ENCODE data around the gene SLC6A13. TPM values are rescaled to one million over a fixed set of nuclear protein-coding genes. Genes with fewer than 3 reads are reported as not detected.

Gene SLC6A13
- total and polyA plus RNA-seq, 2 of the 8 experiments (the other 6 are each of a cell fraction or from before 2014, with no cell fraction given) = 0.03 TPM; not detected in 1

GRCh38 chr12:226401-226800 lies 36.2 kb downstream of the SLC6A13 start:
- CTCF ChIA-PET (ENCODE audit: partially characterized antibody) = interaction anchor here (0.5 to 1.3 kb wide), 5 partner anchors 9 to 1349 kb away, joined by 3 to 4 read pairs (median 3); no protein-coding TSS in a partner anchor
- POLR2A ChIA-PET (ENCODE audit: partially characterized antibody) = interaction anchor here (0.8 to 0.9 kb wide), 2 partner anchors 14 to 17 kb away, joined by 3 read pairs; no protein-coding TSS in a partner anchor
- no peak overlapping the region for H2BK20ac ChIP-seq (ENCODE audit: low read length)
- H2AFZ ChIP-seq (ENCODE audit: low read length) = no peak overlapping the region
- H4K91ac ChIP-seq (replicated peaks; ENCODE audit: insufficient read length, low read length) = no peak overlapping the region
- DNase-seq (ENCODE audit: low read depth in 1 of 2, low spot score in 2 of 2) (no peak), FAIRE-seq (no peak)
- H3K4me2 ChIP-seq (ENCODE audit: insufficient read depth in 1 of 2, low read depth in 2 of 2, low read length in 2 of 2) = no peak overlapping the region
- no peaks in the 10 kb centered on the region for H4K20me1 ChIP-seq (replicated peaks in 1 of 2; ENCODE audit: control insufficient read depth in 1 of 2, insufficient read depth in 2 of 2, low read length in 2 of 2)
- H3K23me2 ChIP-seq (ENCODE audit: low read depth, low read length) = no peaks in the 10 kb centered on the region
- no peak overlapping the region for H3K4ac ChIP-seq (replicated peaks; ENCODE audit: insufficient read length, low read depth, low read length)
- no peak overlapping the region for H3K27ac ChIP-seq (ENCODE audit: low read depth, low read length)
- H3K79me1 ChIP-seq (ENCODE audit: low read depth, low read length) = no peaks in the 10 kb centered on the region
- H4K8ac ChIP-seq (ENCODE audit: extremely low read depth, insufficient read depth, low read length) = no peak overlapping the region; the same call in 1 of the 2 replicates
- no peak overlapping the region for H4K5ac ChIP-seq (ENCODE audit: insufficient read length, low read depth, low read length)
- H3K79me2 ChIP-seq (ENCODE audit: control insufficient read depth in 1 of 2, insufficient read depth in 2 of 2, low read length in 2 of 2) = no peaks in the 10 kb centered on the region
- no peak for TF ChIP-seq TCF12 (IDR thresholded peaks at IDR 0.05; ENCODE audit: low read depth, low read length)
- no peak for TF ChIP-seq ATF3 (IDR thresholded peaks at IDR 0.05; ENCODE audit: insufficient read depth, low read depth, low read length)
- TF ChIP-seq CTCF (IDR thresholded peaks at IDR 0.05; ENCODE audit: control extremely low read depth in 1 of 3, insufficient read depth in 1 of 3, low read depth in 1 of 3, low read length in 3 of 3) = peak in 2 of 3 experiments; percentile 33 to 51; a peak in 3 of 4 replicates
- TF ChIP-seq TAF1 (IDR thresholded peaks at IDR 0.05; ENCODE audit: low read depth, low read length) = no peak
- no peak for TF ChIP-seq MAX (IDR thresholded peaks at IDR 0.05)
- TF ChIP-seq RAD21 (IDR thresholded peaks at IDR 0.05 in 1 of 2, conservative IDR thresholded peaks at IDR 0.05 in 1 of 2; ENCODE audit: low read depth in 2 of 2, low read length in 2 of 2) = peak; percentile 40 to 59; a peak in 3 of 4 replicates
- TF ChIP-seq GABPA (IDR thresholded peaks at IDR 0.05; ENCODE audit: borderline replicate concordance, insufficient read depth, low read length) = 0 out of 2 replicates have a peak, but pooled peaks have one; percentile 18
- 83% methylated on average over 9 of the region's 14 CpGs; no CpG with 5 or more reads in 1 of the 2 experiments for WGBS, 2 experiments (ENCODE audit: extremely low coverage in 1 of 2, insufficient coverage in 1 of 2, insufficient read length in 1 of 2, insufficient replicate concordance in 2 of 2, low coverage in 1 of 2, low lambda C conversion rate in 2 of 2, missing lambda C conversion rate in 1 of 2)
- no peak overlapping the region for H2BK15ac ChIP-seq (ENCODE audit: low read length)
- H2BK120ac ChIP-seq (replicated peaks; ENCODE audit: low read depth, low read length) = no peak overlapping the region
- H3K18ac ChIP-seq (ENCODE audit: extremely low read depth, low read length) = no peak overlapping the region
- no peak overlapping the region for H3K23ac ChIP-seq (ENCODE audit: insufficient read length)
- H3K4me1 ChIP-seq (replicated peaks in 1 of 4; ENCODE audit: control insufficient read depth in 3 of 4, insufficient read depth in 4 of 4, low read length in 3 of 4) = peaks cover 0 to 10% (median 5%) of the 10 kb centered on the region in 4 experiments; a peak in 5 of 7 replicates
- no peaks in the 10 kb centered on the region for H3K36me3 ChIP-seq (ENCODE audit: control insufficient read depth in 2 of 4, insufficient read depth in 4 of 4, low read length in 3 of 4)
- no peak overlapping the region for H2BK5ac ChIP-seq (ENCODE audit: low read depth, low read length)
- peaks cover 0 to 2% (median 0%) of the 10 kb centered on the region in 4 experiments; a peak in 3 of 7 replicates for H3K27me3 ChIP-seq (replicated peaks in 1 of 4; ENCODE audit: control insufficient read depth in 3 of 4, extremely low read depth in 1 of 4, insufficient read depth in 3 of 4, low read length in 3 of 4)
- no peak overlapping the region for H3K9ac ChIP-seq (replicated peaks in 1 of 4; ENCODE audit: extremely low read depth in 1 of 4, low read depth in 3 of 4, low read length in 3 of 4)
- H3K14ac ChIP-seq (ENCODE audit: insufficient read length) = no peak overlapping the region
- H3K56ac ChIP-seq (replicated peaks; ENCODE audit: insufficient read length, low read depth, low read length) = no peak overlapping the region
- no peak overlapping the region for H2BK12ac ChIP-seq (ENCODE audit: low read depth, low read length)
- no peaks in the 10 kb centered on the region for H3K9me3 ChIP-seq (ENCODE audit: insufficient read depth in 2 of 2, low read depth in 1 of 2, low read length in 1 of 2)
- no peak overlapping the region for H2AK5ac ChIP-seq (ENCODE audit: low read depth, low read length)
- H3K4me3 ChIP-seq (ENCODE audit: extremely low read depth in 1 of 4, insufficient read depth in 2 of 4, low read depth in 3 of 4, low read length in 4 of 4) = no peak overlapping the region
